Endothelial cell (in vitro differentiated cells): Measurements from ENCODE around the gene GAB2. TPM values are rescaled to one million over a fixed set of nuclear protein-coding genes. Genes with fewer than 3 reads are reported as not detected.
"Not testable (repeated sequence)": the region's sequence is repeated elsewhere in the genome, so short reads cannot be mapped to it uniquely, and the experiment has no call there.

Experiments used
- DNase-seq: peaks from one replicate; pipeline ENCODE4 v3.0.0; 2021; ENCODE audit warnings: low spot score
- H3K27ac Mint-ChIP-seq: one replicate; pipeline ENCODE4 v1.8.0; 2021; ENCODE audit warnings: mixed read lengths, inconsistent platforms; ENCODE audit not compliant: unreplicated experiment
- H3K27me3 Mint-ChIP-seq: one replicate; pipeline ENCODE4 v1.8.0; 2021; ENCODE audit warnings: mild to moderate bottlenecking, moderate library complexity, mixed read lengths, inconsistent platforms; ENCODE audit not compliant: unreplicated experiment
- H3K36me3 Mint-ChIP-seq: one replicate; pipeline ENCODE4 v1.8.0; 2021; ENCODE audit warnings: mild to moderate bottlenecking, low read depth, mixed read lengths, inconsistent platforms; ENCODE audit not compliant: unreplicated experiment
- H3K4me1 Mint-ChIP-seq: one replicate; pipeline ENCODE4 v1.8.0; 2021; ENCODE audit warnings: mild to moderate bottlenecking, mixed read lengths, inconsistent platforms; ENCODE audit not compliant: unreplicated experiment
- H3K4me3 Mint-ChIP-seq: one replicate; pipeline ENCODE4 v1.8.0; 2021; ENCODE audit warnings: mild to moderate bottlenecking, mixed read lengths, inconsistent platforms; ENCODE audit not compliant: unreplicated experiment
- H3K9me3 Mint-ChIP-seq: one replicate; pipeline ENCODE4 v1.8.0; 2021; ENCODE audit warnings: mixed read lengths, inconsistent platforms; ENCODE audit not compliant: unreplicated experiment
- total RNA-seq: library from RNA; stranded (reverse); fragmentation: NEBNext Ultra II Directional; extraction: Animal tissue kit (Norgen Biotek cat#: 25700); gene quantifications from one replicate; pipeline ENCODE4 v1.2.1, GENCODE V29; 2021; ENCODE audit not compliant: unreplicated experiment
- TF ChIP-seq, protein P1 (sequence below): fragments of 200-600 bp; sonication (generic); IDR thresholded peaks from one replicate; pipeline ENCODE4 v1.5.0; 2021; ENCODE audit warnings: antibody characterized with exemption; ENCODE audit not compliant: unreplicated experiment

Gene GAB2
- total RNA-seq, 1 donor from 2014 or later, result 81.0 TPM

DNA sequence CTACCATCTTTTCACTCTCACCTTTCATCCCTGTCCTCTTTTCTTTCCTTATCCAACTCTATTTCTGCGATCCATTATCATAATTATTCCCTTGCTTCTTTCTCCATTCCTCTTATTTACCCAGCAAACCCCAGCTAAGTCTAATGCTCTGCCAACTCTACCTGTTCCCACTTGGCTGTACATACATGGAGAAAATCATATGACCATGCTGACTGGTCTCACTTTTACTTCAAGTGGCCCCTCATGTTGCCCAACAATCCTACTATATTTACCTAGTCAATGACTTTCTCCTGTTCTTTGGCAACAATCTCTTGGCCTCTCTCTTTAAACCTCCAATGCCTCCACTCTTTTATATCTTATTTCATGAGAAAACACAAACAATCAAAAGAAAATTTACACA, 134.8 kb downstream of the GAB2 start:
- TF ChIP-seq, protein P1, sequence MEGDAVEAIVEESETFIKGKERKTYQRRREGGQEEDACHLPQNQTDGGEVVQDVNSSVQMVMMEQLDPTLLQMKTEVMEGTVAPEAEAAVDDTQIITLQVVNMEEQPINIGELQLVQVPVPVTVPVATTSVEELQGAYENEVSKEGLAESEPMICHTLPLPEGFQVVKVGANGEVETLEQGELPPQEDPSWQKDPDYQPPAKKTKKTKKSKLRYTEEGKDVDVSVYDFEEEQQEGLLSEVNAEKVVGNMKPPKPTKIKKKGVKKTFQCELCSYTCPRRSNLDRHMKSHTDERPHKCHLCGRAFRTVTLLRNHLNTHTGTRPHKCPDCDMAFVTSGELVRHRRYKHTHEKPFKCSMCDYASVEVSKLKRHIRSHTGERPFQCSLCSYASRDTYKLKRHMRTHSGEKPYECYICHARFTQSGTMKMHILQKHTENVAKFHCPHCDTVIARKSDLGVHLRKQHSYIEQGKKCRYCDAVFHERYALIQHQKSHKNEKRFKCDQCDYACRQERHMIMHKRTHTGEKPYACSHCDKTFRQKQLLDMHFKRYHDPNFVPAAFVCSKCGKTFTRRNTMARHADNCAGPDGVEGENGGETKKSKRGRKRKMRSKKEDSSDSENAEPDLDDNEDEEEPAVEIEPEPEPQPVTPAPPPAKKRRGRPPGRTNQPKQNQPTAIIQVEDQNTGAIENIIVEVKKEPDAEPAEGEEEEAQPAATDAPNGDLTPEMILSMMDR, result no peak
- H3K4me1 Mint-ChIP-seq, result peaks cover 32% of the 10 kb centered on the region
- H3K27ac Mint-ChIP-seq, result no peak overlapping the region
- H3K9me3 Mint-ChIP-seq, result no peaks in the 10 kb centered on the region
- no peak overlapping the region for H3K4me3 Mint-ChIP-seq
- peaks cover 15% of the 10 kb centered on the region for H3K36me3 Mint-ChIP-seq
- peaks cover 6% of the 10 kb centered on the region for H3K27me3 Mint-ChIP-seq
- DNase-seq, result no peak

DNA sequence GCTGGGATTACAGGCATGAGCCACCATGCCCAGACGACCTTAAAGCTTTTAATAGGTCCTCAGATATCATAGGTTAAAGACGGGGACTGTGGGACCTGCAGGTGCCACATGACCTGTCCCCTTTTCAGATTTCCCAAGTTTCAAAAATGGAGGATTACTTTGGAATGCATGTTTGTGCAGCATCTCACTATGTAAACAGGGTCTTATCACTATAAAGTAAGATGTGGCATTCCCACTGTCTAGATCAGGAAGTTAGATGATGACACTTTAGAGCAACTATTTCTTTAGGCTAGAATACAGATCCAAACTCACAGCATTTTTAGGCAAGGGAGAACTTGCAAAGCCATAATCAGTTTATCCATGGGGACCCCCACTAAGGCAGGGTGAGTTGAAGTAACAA, 136.1 kb downstream of the GAB2 start:
- peaks cover 6% of the 10 kb centered on the region for H3K27me3 Mint-ChIP-seq
- peaks cover 19% of the 10 kb centered on the region for H3K36me3 Mint-ChIP-seq
- peaks cover 30% of the 10 kb centered on the region for H3K4me1 Mint-ChIP-seq
- no peak overlapping the region for H3K4me3 Mint-ChIP-seq
- TF ChIP-seq, protein P1, result no peak
- no peak for DNase-seq
- no peaks in the 10 kb centered on the region for H3K9me3 Mint-ChIP-seq
- H3K27ac Mint-ChIP-seq, result no peak overlapping the region

DNA sequence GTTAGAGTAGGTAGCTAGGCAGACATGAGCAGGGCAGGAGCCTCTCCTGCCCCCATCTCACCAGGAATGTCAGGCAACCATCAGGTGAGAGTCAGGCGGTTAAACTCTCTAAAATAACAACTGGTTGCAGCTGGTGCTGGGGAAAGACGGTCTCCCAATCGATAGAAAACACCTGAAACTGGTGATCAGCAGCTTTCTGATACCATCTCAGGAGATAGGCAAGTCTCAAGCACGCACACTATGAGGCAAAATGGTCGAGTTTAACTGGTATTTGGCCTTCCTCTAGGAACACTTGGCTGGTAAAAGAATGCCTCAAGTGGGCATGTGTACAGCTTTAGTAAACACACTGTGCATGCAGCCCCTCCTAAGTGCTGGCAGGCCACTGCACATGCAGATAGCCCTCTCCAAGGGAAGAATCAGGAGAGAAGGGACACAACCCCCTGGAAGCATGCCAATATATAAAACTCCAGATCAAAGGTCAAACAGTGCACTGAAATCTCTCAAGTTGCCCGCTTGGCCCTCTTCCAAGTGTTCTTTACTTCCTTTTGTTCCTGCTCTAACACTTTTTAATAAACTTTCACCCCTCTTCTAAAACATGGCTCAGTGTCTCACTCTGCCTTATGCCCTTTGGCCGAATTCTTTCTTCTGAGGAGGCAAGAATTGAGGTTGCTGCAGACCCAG, 140.2 kb downstream of the GAB2 start:
- H3K27ac Mint-ChIP-seq, result no peak overlapping the region
- peaks cover 48% of the 10 kb centered on the region for H3K36me3 Mint-ChIP-seq
- H3K9me3 Mint-ChIP-seq, result peaks cover 9% of the 10 kb centered on the region
- peaks cover 16% of the 10 kb centered on the region for H3K4me1 Mint-ChIP-seq
- TF ChIP-seq, protein P1, result no peak
- no peak for DNase-seq
- H3K27me3 Mint-ChIP-seq, result peaks cover 7% of the 10 kb centered on the region
- H3K4me3 Mint-ChIP-seq, result no peak overlapping the region

DNA sequence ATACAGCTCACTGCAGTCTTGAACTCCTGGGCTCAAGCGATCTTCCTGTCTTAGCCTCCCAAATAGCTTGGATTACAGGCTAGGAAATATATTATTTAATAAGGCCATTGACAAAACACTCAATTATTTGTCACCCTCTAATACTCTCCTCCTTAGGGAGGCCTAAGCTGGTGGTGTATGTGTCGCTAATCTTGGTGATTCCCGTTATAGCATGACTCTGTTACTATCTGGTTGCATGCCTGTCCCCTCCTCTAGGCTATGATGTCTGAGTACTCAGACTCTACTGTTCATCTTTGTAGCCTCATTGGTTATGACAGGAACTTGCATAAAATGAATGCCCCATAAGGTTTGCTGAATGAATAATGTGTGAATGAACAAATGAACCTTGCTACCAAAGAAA, 141.3 kb downstream of the GAB2 start:
- no peak overlapping the region for H3K27ac Mint-ChIP-seq

DNA sequence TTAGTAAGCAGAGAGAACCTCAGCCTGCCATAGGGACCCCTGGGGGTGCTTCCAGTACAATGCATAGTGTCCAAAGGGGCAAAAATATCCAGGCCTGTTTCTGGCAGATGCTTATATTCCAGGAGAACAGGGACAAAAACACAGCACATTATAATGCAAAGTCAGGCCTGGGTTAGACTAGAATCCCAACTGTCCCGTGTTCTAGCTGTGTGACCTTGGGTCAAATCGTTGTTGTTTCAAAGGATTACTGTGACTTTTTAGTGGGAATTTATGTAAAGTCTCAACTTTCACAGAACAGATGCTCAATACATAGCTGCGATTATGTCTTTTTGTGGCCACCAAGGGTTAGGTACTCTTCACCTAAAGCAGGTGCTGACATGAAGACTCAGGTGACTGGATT, 142.9 kb downstream of the GAB2 start:
- H3K4me1 Mint-ChIP-seq, result peaks cover 9% of the 10 kb centered on the region

More for the DNA sequence above, 141.3 kb downstream of the GAB2 start:
- no peak overlapping the region for H3K4me3 Mint-ChIP-seq
- peaks cover 10% of the 10 kb centered on the region for H3K27me3 Mint-ChIP-seq
- peaks cover 59% of the 10 kb centered on the region for H3K36me3 Mint-ChIP-seq
- H3K9me3 Mint-ChIP-seq, result peaks cover 16% of the 10 kb centered on the region
- no peak for DNase-seq
- TF ChIP-seq, protein P1, result no peak
- peaks cover 13% of the 10 kb centered on the region for H3K4me1 Mint-ChIP-seq

DNA sequence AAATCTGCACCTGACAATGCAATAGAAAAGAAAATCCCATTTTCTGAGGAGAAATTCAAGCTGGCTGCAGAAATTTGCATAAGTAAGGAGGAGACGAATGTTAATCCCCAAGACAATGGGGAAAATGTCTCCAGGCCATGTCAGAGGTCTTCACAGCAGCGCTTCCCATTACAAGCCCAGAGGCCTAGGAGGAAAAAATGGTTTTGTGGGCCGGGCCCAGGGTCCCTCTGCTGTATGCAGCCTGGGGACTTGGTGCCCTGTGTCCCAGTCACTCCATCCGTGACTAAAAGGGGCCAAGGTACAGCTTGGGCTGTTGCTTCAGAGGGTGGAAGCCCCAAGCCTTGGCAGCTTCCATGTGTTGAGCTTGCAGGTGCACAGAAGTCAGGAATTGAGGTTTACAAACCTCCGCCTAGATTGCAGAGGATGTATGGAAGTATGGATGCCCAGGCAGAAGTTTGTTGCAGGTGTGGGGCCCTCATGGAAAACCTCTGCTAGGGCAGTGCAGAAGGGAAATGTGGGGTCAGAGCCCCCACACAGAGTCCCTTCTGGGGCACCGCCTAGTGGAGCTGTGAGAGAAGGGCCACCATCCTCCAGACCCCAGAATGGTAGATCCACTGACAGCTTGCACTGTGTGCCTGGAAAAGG, 144.9 kb downstream of the GAB2 start:
- H3K4me1 Mint-ChIP-seq, H3K27ac Mint-ChIP-seq, H3K27me3 Mint-ChIP-seq, DNase-seq: not testable (repeated sequence)
- peak overlapping the region; percentile 24 for H3K4me3 Mint-ChIP-seq
- peaks cover 16% of the 10 kb centered on the region for H3K9me3 Mint-ChIP-seq
- peaks cover 58% of the 10 kb centered on the region for H3K36me3 Mint-ChIP-seq

More for the DNA sequence above, 142.9 kb downstream of the GAB2 start:
- TF ChIP-seq, protein P1, result no peak
- Mint-ChIP-seq H3K27ac (no peak overlapping the region), H3K4me3 (peak overlapping the region; percentile 50), H3K9me3 (peaks cover 16% of the 10 kb centered on the region), H3K36me3 (peaks cover 57% of the 10 kb centered on the region), H3K27me3 (peaks cover 6% of the 10 kb centered on the region)
- DNase-seq, result no peak

DNA sequence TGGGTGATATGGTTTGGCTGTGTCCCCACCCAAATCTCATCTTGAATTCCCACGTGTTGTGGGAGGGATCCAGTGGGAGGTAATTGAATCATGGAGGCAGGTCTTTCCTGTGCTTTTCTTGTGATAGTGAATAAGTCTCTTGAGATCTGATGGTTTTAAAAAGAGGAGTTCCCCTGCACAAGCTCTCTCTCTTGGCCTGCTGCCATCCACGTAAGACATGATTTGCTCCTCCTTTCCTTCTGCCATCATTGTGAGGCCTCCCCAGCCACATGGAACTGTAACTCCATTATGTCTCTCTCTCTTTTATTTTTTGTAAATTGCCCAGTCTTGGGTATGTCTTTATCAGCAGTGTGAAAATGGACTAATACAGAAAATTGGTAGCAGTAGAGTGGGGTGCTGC, 145.8 kb downstream of the GAB2 start:
- peaks cover 10% of the 10 kb centered on the region for H3K27me3 Mint-ChIP-seq
- not testable (repeated sequence) for DNase-seq, H3K4me1 Mint-ChIP-seq
- peak overlapping the region; percentile 46 for H3K27ac Mint-ChIP-seq
- peaks cover 16% of the 10 kb centered on the region for H3K9me3 Mint-ChIP-seq
- peaks cover 53% of the 10 kb centered on the region for H3K36me3 Mint-ChIP-seq
- peak overlapping the region; percentile 24 for H3K4me3 Mint-ChIP-seq
